ENCODE measurements around the gene LRRC8C. TPM values are rescaled to one million over a fixed set of nuclear protein-coding genes. Genes with fewer than 3 reads are reported as not detected.

The LRRC8C gene
- total RNA-seq, 2 donors from 2014 or later: 9.0 to 11.5 TPM

- TF ChIP-seq, protein P1, sequence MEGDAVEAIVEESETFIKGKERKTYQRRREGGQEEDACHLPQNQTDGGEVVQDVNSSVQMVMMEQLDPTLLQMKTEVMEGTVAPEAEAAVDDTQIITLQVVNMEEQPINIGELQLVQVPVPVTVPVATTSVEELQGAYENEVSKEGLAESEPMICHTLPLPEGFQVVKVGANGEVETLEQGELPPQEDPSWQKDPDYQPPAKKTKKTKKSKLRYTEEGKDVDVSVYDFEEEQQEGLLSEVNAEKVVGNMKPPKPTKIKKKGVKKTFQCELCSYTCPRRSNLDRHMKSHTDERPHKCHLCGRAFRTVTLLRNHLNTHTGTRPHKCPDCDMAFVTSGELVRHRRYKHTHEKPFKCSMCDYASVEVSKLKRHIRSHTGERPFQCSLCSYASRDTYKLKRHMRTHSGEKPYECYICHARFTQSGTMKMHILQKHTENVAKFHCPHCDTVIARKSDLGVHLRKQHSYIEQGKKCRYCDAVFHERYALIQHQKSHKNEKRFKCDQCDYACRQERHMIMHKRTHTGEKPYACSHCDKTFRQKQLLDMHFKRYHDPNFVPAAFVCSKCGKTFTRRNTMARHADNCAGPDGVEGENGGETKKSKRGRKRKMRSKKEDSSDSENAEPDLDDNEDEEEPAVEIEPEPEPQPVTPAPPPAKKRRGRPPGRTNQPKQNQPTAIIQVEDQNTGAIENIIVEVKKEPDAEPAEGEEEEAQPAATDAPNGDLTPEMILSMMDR (IDR thresholded peaks at IDR 0.05): no peak
- H3K27ac ChIP-seq: no peak overlapping the region
- H3K36me3 ChIP-seq: no peaks in the 10 kb centered on the region
- DNase-seq (ENCODE audit: low spot score): no peak
- peaks cover 0 to 30% of the 10 kb centered on the region in 2 donors for H3K4me1 ChIP-seq
- no peak overlapping the region for H3K4me3 ChIP-seq
- H3K27me3 ChIP-seq: no peaks in the 10 kb centered on the region
- H3K9me3 ChIP-seq: no peaks in the 10 kb centered on the region
Observed at GRCh38 chr1:89672489-89673183, 39.7 kb downstream of the LRRC8C start.

GRCh38 chr1:89673251-89673650 lies 40.3 kb downstream of the LRRC8C start:
- Histone ChIP-seq H3K4me1 (peaks cover 0 to 25% of the 10 kb centered on the region in 2 donors), H3K27ac (no peak overlapping the region), H3K9me3 (no peaks in the 10 kb centered on the region), H3K4me3 (no peak overlapping the region), H3K36me3 (no peaks in the 10 kb centered on the region), H3K27me3 (no peaks in the 10 kb centered on the region)
- DNase-seq (ENCODE audit: low spot score): no peak
- TF ChIP-seq, protein P1 (IDR thresholded peaks at IDR 0.05): no peak

DNA sequence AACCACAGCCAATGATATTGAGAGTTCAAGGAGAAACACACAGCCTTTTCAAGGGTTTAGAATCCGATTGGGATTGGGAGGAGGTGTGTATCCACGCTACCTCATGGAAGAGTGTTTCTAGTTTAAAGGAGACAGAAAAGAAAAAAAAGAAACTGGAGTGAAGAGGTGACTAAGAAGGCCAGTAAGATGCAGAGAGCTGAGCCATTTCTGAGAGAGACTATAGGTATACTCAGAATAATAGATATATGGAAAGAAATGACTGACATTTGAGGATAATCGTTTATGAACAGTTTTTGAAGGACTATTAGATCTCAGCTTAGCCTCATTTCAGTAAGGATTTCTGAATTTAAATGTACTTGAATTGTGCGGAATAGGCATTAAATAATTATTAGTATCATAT lies 42.8 kb downstream of the LRRC8C start:
- peaks cover 0 to 6% of the 10 kb centered on the region in 2 donors for H3K4me1 ChIP-seq
- TF ChIP-seq, protein P1 (IDR thresholded peaks at IDR 0.05): no peak
- H3K27ac ChIP-seq: no peak overlapping the region
- H3K9me3 ChIP-seq: no peaks in the 10 kb centered on the region
- no peak overlapping the region for H3K4me3 ChIP-seq
- no peaks in the 10 kb centered on the region for H3K36me3 ChIP-seq
- no peaks in the 10 kb centered on the region for H3K27me3 ChIP-seq
- no peak for DNase-seq (ENCODE audit: low spot score)

GRCh38 chr1:89681045-89681729 lies 48.3 kb downstream of the LRRC8C start:
- Histone ChIP-seq H3K4me1 (no peaks in the 10 kb centered on the region), H3K27me3 (no peaks in the 10 kb centered on the region), H3K9me3 (no peaks in the 10 kb centered on the region), H3K27ac (no peak overlapping the region), H3K36me3 (peaks cover under 1% of the 10 kb centered on the region), H3K4me3 (no peak overlapping the region)
- TF ChIP-seq, protein P1 (IDR thresholded peaks at IDR 0.05): no peak
- no peak for DNase-seq (ENCODE audit: low spot score)

DNA sequence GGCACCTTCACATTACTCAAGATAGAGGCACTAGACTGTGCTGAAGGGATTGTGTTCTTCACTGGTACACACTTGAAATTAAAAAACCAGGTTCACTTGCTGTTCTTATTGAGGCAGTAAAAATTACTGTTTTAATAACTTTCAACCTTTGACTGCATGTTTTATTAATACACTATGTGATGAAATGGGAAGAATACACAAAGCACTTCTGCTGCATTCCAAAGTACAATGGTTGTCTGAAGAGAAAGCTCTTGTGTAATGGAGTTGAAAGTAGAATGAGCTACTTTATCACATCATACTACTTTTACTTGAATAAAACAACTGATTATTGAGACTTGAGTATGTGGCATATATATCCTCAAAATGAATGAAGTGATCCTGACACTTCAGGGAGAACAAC lies 49.7 kb downstream of the LRRC8C start:
- Histone ChIP-seq H3K4me3 (no peak overlapping the region), H3K4me1 (no peaks in the 10 kb centered on the region), H3K36me3 (peaks cover 4% of the 10 kb centered on the region), H3K27ac (no peak overlapping the region), H3K27me3 (no peaks in the 10 kb centered on the region), H3K9me3 (no peaks in the 10 kb centered on the region)
- TF ChIP-seq, protein P1 (IDR thresholded peaks at IDR 0.05): no peak
- DNase-seq (ENCODE audit: low spot score): no peak
